ENCODE results near the gene NKD1. TPM values are rescaled to one million over a fixed set of nuclear protein-coding genes. Genes with fewer than 3 reads are reported as not detected.

Gene NKD1
- total RNA-seq, 1 donor: under 0.01 TPM

GRCh38 chr16:50521246-50521900 is 26.8 kb upstream of the NKD1 start:
- Histone ChIP-seq H2AFZ (ENCODE audit: low read length) (no peak overlapping the region), H3K27me3 (ENCODE audit: insufficient read depth, low read length) (no peaks in the 10 kb centered on the region), H3K79me2 (ENCODE audit: insufficient read depth, low read length) (no peaks in the 10 kb centered on the region), H3K4me1 (ENCODE audit: insufficient read depth, low read length) (no peaks in the 10 kb centered on the region), H3K4me2 (ENCODE audit: insufficient read depth, low read length) (no peak overlapping the region), H3K4me3 (ENCODE audit: insufficient read depth, low read length) (no peak overlapping the region), H3K9me3 (ENCODE audit: low read depth, low read length) (no peaks in the 10 kb centered on the region), H3K36me3 (ENCODE audit: insufficient read depth, low read length) (no peaks in the 10 kb centered on the region), H4K20me1 (ENCODE audit: insufficient read depth, low read length) (no peaks in the 10 kb centered on the region), H3K27ac (ENCODE audit: low read depth, low read length) (no peak overlapping the region)
- no peak for TF ChIP-seq CTCF (IDR thresholded peaks at IDR 0.05; ENCODE audit: extremely low read depth, low read depth, low read length)
- DNase-seq (ENCODE audit: insufficient read length, low spot score, missing footprints): no peak

DNA sequence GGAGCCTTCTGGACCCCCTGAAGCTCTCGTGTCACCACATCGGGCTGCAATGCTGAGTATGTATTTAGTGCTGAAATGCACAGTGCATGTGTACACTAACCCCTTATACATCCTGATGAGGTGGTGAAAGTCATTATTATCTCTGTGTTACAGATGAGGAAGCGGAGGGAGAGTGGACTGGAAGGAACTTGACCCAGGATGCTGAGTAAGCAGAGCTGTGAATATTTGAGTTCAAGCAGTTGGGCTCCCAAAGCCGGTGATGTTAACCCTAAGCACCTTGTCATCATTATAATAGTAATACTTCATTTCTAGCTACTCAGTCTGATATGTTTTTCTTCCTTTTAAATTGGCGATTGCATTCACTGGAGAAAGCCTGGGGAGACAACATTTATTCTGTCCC is 25.9 kb upstream of the NKD1 start:
- H3K4me1 ChIP-seq (ENCODE audit: insufficient read depth, low read length): no peaks in the 10 kb centered on the region

DNA sequence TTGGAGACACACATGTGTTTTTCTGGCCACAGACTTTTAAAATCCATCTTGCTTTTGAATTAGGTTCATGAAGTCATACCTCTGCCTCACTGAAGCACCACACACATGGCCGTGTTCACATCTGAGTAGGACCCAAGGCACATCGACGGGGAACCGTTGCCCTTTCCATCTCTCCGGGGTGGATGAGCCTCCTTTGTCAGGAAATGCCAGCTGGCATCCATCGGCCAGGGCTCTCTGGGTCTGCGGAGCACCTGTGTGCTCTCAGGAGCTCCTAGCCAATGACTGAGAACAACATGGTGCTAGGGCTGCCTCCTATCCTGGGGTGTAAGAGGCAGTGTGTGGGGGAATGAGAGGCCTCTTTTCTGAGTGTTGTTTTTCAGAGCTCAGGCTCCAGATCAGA is 24.5 kb upstream of the NKD1 start:
- no peak for TF ChIP-seq CTCF (IDR thresholded peaks at IDR 0.05; ENCODE audit: extremely low read depth, low read depth, low read length)
- H3K9me3 ChIP-seq (ENCODE audit: low read depth, low read length): no peaks in the 10 kb centered on the region

More for the DNA sequence above, 25.9 kb upstream of the NKD1 start:
- H3K27ac ChIP-seq (ENCODE audit: low read depth, low read length): no peak overlapping the region
- H3K9me3 ChIP-seq (ENCODE audit: low read depth, low read length): no peaks in the 10 kb centered on the region
- H3K4me3 ChIP-seq (ENCODE audit: insufficient read depth, low read length): no peak overlapping the region
- no peak overlapping the region for H2AFZ ChIP-seq (ENCODE audit: low read length)
- H3K4me2 ChIP-seq (ENCODE audit: insufficient read depth, low read length): no peak overlapping the region
- H4K20me1 ChIP-seq (ENCODE audit: insufficient read depth, low read length): no peaks in the 10 kb centered on the region
- no peak for DNase-seq (ENCODE audit: insufficient read length, low spot score, missing footprints)
- H3K36me3 ChIP-seq (ENCODE audit: insufficient read depth, low read length): no peaks in the 10 kb centered on the region
- no peaks in the 10 kb centered on the region for H3K79me2 ChIP-seq (ENCODE audit: insufficient read depth, low read length)
- H3K27me3 ChIP-seq (ENCODE audit: insufficient read depth, low read length): no peaks in the 10 kb centered on the region
- no peak for TF ChIP-seq CTCF (IDR thresholded peaks at IDR 0.05; ENCODE audit: extremely low read depth, low read depth, low read length)

GRCh38 chr16:50525262-50525661 is 22.9 kb upstream of the NKD1 start:
- TF ChIP-seq CTCF (IDR thresholded peaks at IDR 0.05; ENCODE audit: extremely low read depth, low read depth, low read length): no peak
- H3K79me2 ChIP-seq (ENCODE audit: insufficient read depth, low read length): no peaks in the 10 kb centered on the region
- no peak for DNase-seq (ENCODE audit: insufficient read length, low spot score, missing footprints)
- H3K9me3 ChIP-seq (ENCODE audit: low read depth, low read length): no peaks in the 10 kb centered on the region
- no peaks in the 10 kb centered on the region for H3K36me3 ChIP-seq (ENCODE audit: insufficient read depth, low read length)
- H3K4me2 ChIP-seq (ENCODE audit: insufficient read depth, low read length): no peak overlapping the region
- no peaks in the 10 kb centered on the region for H4K20me1 ChIP-seq (ENCODE audit: insufficient read depth, low read length)
- H3K27ac ChIP-seq (ENCODE audit: low read depth, low read length): no peak overlapping the region
- H3K4me1 ChIP-seq (ENCODE audit: insufficient read depth, low read length): no peaks in the 10 kb centered on the region
- H3K27me3 ChIP-seq (ENCODE audit: insufficient read depth, low read length): no peaks in the 10 kb centered on the region
- no peak overlapping the region for H3K4me3 ChIP-seq (ENCODE audit: insufficient read depth, low read length)
- H2AFZ ChIP-seq (ENCODE audit: low read length): no peak overlapping the region

More for the DNA sequence above, 24.5 kb upstream of the NKD1 start:
- no peak overlapping the region for H3K4me3 ChIP-seq (ENCODE audit: insufficient read depth, low read length)
- H4K20me1 ChIP-seq (ENCODE audit: insufficient read depth, low read length): no peaks in the 10 kb centered on the region
- H3K27ac ChIP-seq (ENCODE audit: low read depth, low read length): no peak overlapping the region
- H3K4me2 ChIP-seq (ENCODE audit: insufficient read depth, low read length): no peak overlapping the region
- H3K27me3 ChIP-seq (ENCODE audit: insufficient read depth, low read length): no peaks in the 10 kb centered on the region
- H3K4me1 ChIP-seq (ENCODE audit: insufficient read depth, low read length): no peaks in the 10 kb centered on the region
- no peak overlapping the region for H2AFZ ChIP-seq (ENCODE audit: low read length)
- no peak for DNase-seq (ENCODE audit: insufficient read length, low spot score, missing footprints)
- H3K36me3 ChIP-seq (ENCODE audit: insufficient read depth, low read length): no peaks in the 10 kb centered on the region
- H3K79me2 ChIP-seq (ENCODE audit: insufficient read depth, low read length): no peaks in the 10 kb centered on the region
